Smooth muscle cell (in vitro differentiated cells): Measurements from ENCODE around the gene ARG2. TPM values are rescaled to one million over a fixed set of nuclear protein-coding genes. Genes with fewer than 3 reads are reported as not detected.

ENCODE experiments used
- DNase-seq: peaks from one replicate; lab custom pipeline; 2025; ENCODE audit not compliant: unreplicated experiment; lab: John Stamatoyannopoulos, UW
- H2AFZ ChIP-seq: fragments of 200-600 bp; sonication (generic); 2 replicates; pipeline ENCODE4 v1.6.0; 2016; ENCODE audit warnings: antibody characterized with exemption, low read depth, mild to moderate bottlenecking
- H3F3A ChIP-seq: fragments of 200-600 bp; sonication (generic); 2 replicates; pipeline ENCODE4 v1.6.0; 2017; ENCODE audit warnings: antibody characterized with exemption, low read depth
- H3K27ac ChIP-seq: fragments of 200-600 bp; sonication (generic); 2 replicates; pipeline ENCODE4 v1.5.1; 2016; ENCODE audit warnings: low read depth, mild to moderate bottlenecking
- H3K27me3 ChIP-seq: fragments of 200-600 bp; sonication (generic); 2 replicates; pipeline ENCODE4 v1.6.1; 2016; ENCODE audit warnings: low read depth, mild to moderate bottlenecking
- H3K36me3 ChIP-seq: fragments of 200-600 bp; sonication (generic); 2 replicates; pipeline ENCODE4 v1.5.1; 2016; ENCODE audit warnings: low read depth
- H3K4me1 ChIP-seq: fragments of 200-600 bp; sonication (generic); 2 replicates; pipeline ENCODE4 v1.5.1; 2016; ENCODE audit warnings: low read depth
- H3K4me2 ChIP-seq: fragments of 200-600 bp; sonication (generic); 2 replicates; pipeline ENCODE4 v1.6.0; 2016; ENCODE audit warnings: mild to moderate bottlenecking
- H3K4me3 ChIP-seq: fragments of 200-600 bp; sonication (generic); 2 replicates; pipeline ENCODE4 v1.5.1; 2016; ENCODE audit warnings: mild to moderate bottlenecking
- H3K79me2 ChIP-seq: fragments of 200-600 bp; sonication (generic); 2 replicates; pipeline ENCODE4 v1.6.0; 2016; ENCODE audit warnings: low read depth, mild to moderate bottlenecking
- H3K9ac ChIP-seq: fragments of 200-600 bp; sonication (generic); 2 replicates; pipeline ENCODE4 v1.6.0; 2016; ENCODE audit warnings: low read depth
- H3K9me3 ChIP-seq: fragments of 200-600 bp; sonication (generic); replicated peaks from 2 replicates; pipeline ENCODE4 v1.5.1; 2016; ENCODE audit warnings: low read depth
- H4K20me1 ChIP-seq: fragments of 200-600 bp; sonication (generic); 2 replicates; pipeline ENCODE4 v1.6.0; 2016; ENCODE audit warnings: low read depth
- CTCF ChIP-seq: fragments of 200-600 bp; sonication (generic); IDR thresholded peaks from 2 replicates; pipeline ENCODE4 v1.5.1; 2017; ENCODE audit warnings: borderline replicate concordance, mild to moderate bottlenecking, antibody characterized with exemption; ENCODE audit not compliant: insufficient read depth, poor library complexity, severe bottlenecking
- WGBS: methylation state at CpG from one replicate; pipeline ENCODE4 v1.1.7; 2016; ENCODE audit warnings: low lambda C conversion rate; 5-methylcytosine and 5-hydroxymethylcytosine counted together
- polyA plus RNA-seq: library from polyadenylated mRNA; unstranded; fragments of >200 nt; fragmentation: Nextera tagmentation; extraction: Ambion mirVana; gene quantifications from 2 replicates; pipeline ENCODE4 v1.2.1, GENCODE V29; 2016
- total RNA-seq: library from RNA; depleted of rRNA; stranded (reverse); fragments of >200 nt; gene quantifications from 2 replicates; pipeline ENCODE4 v1.2.3, GENCODE V29; 2014

Gene ARG2
- total and polyA plus RNA-seq, 2 experiments from 2014 or later, result 11.3 to 18.5 TPM

- H3F3A ChIP-seq, result no peaks in the 10 kb centered on the region
- H3K36me3 ChIP-seq, result no peaks in the 10 kb centered on the region
- no peaks in the 10 kb centered on the region for H3K79me2 ChIP-seq
- no peak for TF ChIP-seq CTCF
- DNase-seq, result no peak
- no peaks in the 10 kb centered on the region for H3K9me3 ChIP-seq
- no peaks in the 10 kb centered on the region for H4K20me1 ChIP-seq
- H3K4me2 ChIP-seq, result no peak overlapping the region
- WGBS, result 71% methylated on average over 1 of the region's 1 CpG
- H3K4me3 ChIP-seq, result no peak overlapping the region
- no peak overlapping the region for H3K27ac ChIP-seq
- no peaks in the 10 kb centered on the region for H3K4me1 ChIP-seq
- H3K27me3 ChIP-seq, result no peaks in the 10 kb centered on the region
- H3K9ac ChIP-seq, result no peak overlapping the region
- no peak overlapping the region for H2AFZ ChIP-seq
These were observed 9.2 kb upstream of the ARG2 start for GRCh38 chr14:67610491-67610890.

GRCh38 chr14:67618617-67619063, 1.1 kb upstream of the ARG2 start:
- Histone ChIP-seq H3K4me1 (peaks cover 9% of the 10 kb centered on the region), H3K79me2 (no peaks in the 10 kb centered on the region), H3K4me3 (no peak overlapping the region), H4K20me1 (no peaks in the 10 kb centered on the region), H3K4me2 (peak overlapping the region; percentile 92), H3K27ac (peak overlapping the region; percentile 86), H3F3A (peaks cover 6% of the 10 kb centered on the region), H3K9ac (peak overlapping the region; percentile 75), H3K27me3 (no peaks in the 10 kb centered on the region), H3K36me3 (no peaks in the 10 kb centered on the region), H2AFZ (no peak overlapping the region), H3K9me3 (no peaks in the 10 kb centered on the region)
- DNase-seq, result no peak
- peak; percentile 65 for TF ChIP-seq CTCF

GRCh38 chr14:67620217-67620785, 581 bp downstream of the ARG2 start:
- Histone ChIP-seq H4K20me1 (no peaks in the 10 kb centered on the region), H3K27ac (peak overlapping the region; percentile 39), H3K9ac (peak overlapping the region; percentile 75), H3F3A (peaks cover 6% of the 10 kb centered on the region), H3K4me1 (peaks cover 9% of the 10 kb centered on the region), H3K4me3 (peak overlapping the region; percentile 74), H2AFZ (peak overlapping the region; percentile 67), H3K9me3 (no peaks in the 10 kb centered on the region), H3K4me2 (peak overlapping the region; percentile 92), H3K27me3 (no peaks in the 10 kb centered on the region), H3K36me3 (no peaks in the 10 kb centered on the region), H3K79me2 (no peaks in the 10 kb centered on the region)
- no peak for DNase-seq
- no peak for TF ChIP-seq CTCF
- WGBS, result 1% methylated on average over 19 of the region's 19 CpGs

- Histone ChIP-seq H3K4me1 (peaks cover 9% of the 10 kb centered on the region), H3K9me3 (no peaks in the 10 kb centered on the region), H3K9ac (peak overlapping the region; percentile 76), H3K36me3 (no peaks in the 10 kb centered on the region), H3K4me2 (peak overlapping the region; percentile 75), H3F3A (peaks cover 6% of the 10 kb centered on the region), H3K4me3 (peak overlapping the region; percentile 8), H4K20me1 (no peaks in the 10 kb centered on the region), H3K27ac (peak overlapping the region; percentile 93), H3K27me3 (no peaks in the 10 kb centered on the region), H3K79me2 (no peaks in the 10 kb centered on the region), H2AFZ (peak overlapping the region; percentile 29)
- TF ChIP-seq CTCF, result no peak
- no peak for DNase-seq
- WGBS, result 7% methylated on average over 4 of the region's 4 CpGs
These were observed 3.0 kb downstream of the ARG2 start for GRCh38 chr14:67622675-67623074.
